B cell (primary cell): ENCODE results near the gene TM9SF4.

Source experiments
- EZH2 ChIP-seq: IDR thresholded peaks from 2 replicates; pipeline ENCODE4 v1.6.1; 2012; ENCODE audit warnings: borderline replicate concordance, low read depth, mild to moderate bottlenecking, moderate library complexity, low read length; ENCODE audit not compliant: insufficient read depth, poor library complexity, severe bottlenecking
- TF ChIP-seq, protein P1 (sequence below): fragments of 200-600 bp; IDR thresholded peaks from one replicate; pipeline ENCODE4 v1.8.0; 2022; ENCODE audit warnings: antibody characterized with exemption, mild to moderate bottlenecking

DNA sequence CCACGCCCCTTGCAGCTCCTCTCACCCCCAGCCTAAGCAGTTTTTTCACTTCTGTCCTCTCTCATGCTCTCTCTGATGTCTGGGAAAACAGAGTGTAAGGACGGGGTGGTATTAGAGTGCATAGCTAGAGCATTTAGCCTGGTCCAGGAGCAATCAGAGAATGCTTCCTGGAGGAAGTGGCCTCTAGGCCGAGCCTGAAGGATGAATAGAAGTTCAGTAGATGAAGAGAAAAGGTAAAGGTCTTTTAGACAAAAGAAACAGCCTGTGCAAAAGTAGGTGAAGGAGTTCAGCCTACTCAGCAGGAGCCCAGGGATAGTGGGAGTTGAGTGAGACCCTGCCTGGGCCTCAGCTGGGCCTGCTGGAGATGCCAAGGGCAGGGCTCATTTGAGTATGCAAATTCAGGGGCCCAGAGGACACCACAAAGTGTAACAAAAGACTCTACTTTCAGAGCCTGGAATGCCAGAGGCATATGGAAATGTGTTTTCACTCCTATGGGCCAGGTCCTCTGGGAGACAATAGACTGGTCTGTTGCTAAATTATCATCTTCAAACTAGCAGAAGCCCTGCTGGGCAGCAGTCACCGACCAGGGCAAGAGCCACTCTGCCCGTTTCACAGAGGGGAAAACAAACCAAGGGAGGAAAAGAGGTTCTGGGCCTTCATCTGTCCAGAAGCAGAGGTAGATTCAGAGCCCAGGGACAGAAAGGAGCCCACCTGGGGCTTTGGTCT, 19.7 kb upstream of the TM9SF4 start:
- TF ChIP-seq, protein P1, sequence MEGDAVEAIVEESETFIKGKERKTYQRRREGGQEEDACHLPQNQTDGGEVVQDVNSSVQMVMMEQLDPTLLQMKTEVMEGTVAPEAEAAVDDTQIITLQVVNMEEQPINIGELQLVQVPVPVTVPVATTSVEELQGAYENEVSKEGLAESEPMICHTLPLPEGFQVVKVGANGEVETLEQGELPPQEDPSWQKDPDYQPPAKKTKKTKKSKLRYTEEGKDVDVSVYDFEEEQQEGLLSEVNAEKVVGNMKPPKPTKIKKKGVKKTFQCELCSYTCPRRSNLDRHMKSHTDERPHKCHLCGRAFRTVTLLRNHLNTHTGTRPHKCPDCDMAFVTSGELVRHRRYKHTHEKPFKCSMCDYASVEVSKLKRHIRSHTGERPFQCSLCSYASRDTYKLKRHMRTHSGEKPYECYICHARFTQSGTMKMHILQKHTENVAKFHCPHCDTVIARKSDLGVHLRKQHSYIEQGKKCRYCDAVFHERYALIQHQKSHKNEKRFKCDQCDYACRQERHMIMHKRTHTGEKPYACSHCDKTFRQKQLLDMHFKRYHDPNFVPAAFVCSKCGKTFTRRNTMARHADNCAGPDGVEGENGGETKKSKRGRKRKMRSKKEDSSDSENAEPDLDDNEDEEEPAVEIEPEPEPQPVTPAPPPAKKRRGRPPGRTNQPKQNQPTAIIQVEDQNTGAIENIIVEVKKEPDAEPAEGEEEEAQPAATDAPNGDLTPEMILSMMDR = no peak
- TF ChIP-seq EZH2 = no peak
